HG03039 (cell line): ENCODE measurements around the gene ITCH.

Experiments used
- ATAC-seq: cut with Tn5 transposase; IDR thresholded peaks from one replicate; pipeline ENCODE4 v1.9.1; 2021; ENCODE audit warnings: mild to moderate bottlenecking, moderate library complexity; ENCODE audit not compliant: unreplicated experiment

Gene ITCH

GRCh38 chr20:34526466-34526865 lies 163.4 kb downstream of the ITCH start:
- no peak for ATAC-seq

DNA sequence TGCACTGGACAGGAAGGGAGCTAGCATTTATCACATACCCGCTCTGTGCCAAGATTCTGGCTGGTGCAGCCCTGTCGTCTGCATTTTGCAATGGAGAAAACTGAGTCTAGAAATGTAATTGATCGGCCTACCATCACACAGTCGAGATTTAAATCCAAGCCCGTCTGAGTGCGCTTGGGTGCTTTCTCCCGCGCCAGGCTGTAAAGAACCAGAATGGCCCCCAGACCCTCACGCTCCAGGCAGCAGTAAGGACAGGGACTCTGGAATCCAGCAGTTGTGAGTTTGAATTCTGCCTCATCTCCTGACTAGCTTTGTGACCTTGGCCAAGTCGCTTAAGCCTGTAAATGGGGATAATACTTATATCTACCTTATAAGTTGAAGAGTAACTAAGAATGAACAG lies 163.9 kb downstream of the ITCH start:
- ATAC-seq, result no peak

GRCh38 chr20:34528921-34529297 lies 165.8 kb downstream of the ITCH start:
- no peak for ATAC-seq

GRCh38 chr20:34529742-34530141 lies 166.7 kb downstream of the ITCH start:
- ATAC-seq, result no peak

DNA sequence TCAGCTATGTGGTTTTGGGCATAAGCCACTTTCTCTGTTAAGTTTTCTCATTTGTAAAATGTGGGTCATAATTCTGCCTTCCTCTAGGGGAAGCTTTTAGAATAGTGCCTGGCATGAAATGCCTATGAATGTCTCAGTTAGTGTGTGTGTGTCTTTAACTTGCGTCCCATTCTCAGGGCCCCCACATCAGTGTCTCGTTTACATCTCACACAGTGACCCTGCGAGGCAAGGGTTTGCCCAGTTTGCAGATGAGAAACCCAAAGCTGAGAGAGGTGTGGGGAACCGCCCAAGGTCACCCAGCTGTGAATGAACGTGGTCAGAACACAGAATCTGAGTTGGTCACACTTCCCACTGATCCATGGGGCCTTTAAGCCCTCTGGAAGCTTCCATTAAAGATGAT lies 167.3 kb downstream of the ITCH start:
- no peak for ATAC-seq

GRCh38 chr20:34531608-34532265 lies 168.7 kb downstream of the ITCH start:
- no peak for ATAC-seq

DNA sequence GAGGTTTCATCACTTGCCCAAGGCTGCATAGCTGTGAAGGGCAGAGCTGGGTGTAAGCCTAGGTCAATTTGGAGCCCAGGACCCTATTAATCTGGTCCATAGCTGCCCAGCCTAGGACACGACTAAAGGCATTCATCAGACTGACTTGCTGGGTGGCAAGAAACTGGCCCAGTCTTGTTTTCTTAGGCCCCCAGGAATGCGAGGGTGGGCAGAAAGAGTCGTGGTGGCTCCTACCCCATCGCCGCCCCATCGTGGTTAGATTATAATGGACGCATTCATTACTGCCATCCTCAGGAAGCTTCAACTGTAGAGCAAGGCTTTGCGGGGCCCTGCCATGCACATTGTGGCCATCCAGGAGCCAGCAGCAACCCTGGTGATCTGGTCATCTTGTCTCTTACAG lies 169.2 kb downstream of the ITCH start:
- no peak for ATAC-seq

- no peak for ATAC-seq
Observed at GRCh38 chr20:34532756-34533155, 169.7 kb downstream of the ITCH start.

- no peak for ATAC-seq
Observed at GRCh38 chr20:34534391-34535165, 171.5 kb downstream of the ITCH start.

- ATAC-seq, result no peak
Observed at GRCh38 chr20:34535301-34535840, 172.3 kb downstream of the ITCH start.

- ATAC-seq, result no peak
Observed at GRCh38 chr20:34535857-34536256, 172.8 kb downstream of the ITCH start.

DNA sequence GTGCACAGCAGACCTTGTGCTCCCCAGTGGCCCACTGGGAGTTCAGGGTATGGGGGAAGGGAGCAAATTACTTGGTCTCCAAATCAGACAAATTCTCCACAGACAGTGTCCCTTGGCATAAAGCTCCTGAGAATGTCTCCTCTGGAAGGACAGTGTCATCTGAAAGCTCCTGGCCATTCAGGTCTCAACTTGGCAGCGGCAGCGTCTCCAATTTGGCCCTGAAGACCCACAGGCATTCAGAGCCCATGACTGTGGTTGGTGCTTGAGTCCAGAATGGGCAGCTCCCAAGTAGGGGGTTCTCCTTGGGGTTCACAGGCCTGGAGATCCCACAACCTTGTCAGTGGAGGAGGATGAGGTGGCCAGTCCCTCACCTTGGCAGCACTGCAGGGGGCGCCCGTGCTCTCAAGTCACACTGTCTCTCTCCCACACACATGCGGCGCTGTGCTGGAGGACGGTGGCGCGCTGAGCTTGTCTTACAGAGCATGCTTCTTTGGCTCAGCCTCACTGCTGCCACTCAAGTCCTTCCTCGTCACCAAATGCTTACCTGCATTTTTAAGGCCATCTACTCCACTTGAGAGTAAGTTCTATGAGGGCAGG lies 173.8 kb downstream of the ITCH start:
- no peak for ATAC-seq

DNA sequence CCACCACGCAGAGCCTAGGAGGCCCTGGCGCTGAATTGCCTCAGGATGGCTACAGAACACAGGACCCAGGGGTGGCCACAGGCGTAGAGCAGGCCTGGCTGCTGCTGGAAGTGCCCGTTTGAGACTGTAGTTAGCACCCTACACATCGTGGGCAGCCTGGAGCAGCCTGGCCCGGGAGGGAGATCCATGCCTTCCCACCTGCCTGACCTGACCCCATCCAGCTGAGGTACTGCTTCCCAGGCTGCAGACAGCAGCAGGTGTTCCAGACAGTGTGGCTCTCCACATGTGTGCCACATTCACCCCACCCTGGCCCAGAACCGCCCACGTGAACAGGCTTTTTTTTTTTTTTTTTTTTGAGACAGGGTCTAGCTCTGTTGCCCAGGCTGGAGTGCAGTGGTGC lies 174.6 kb downstream of the ITCH start:
- ATAC-seq, result no peak

DNA sequence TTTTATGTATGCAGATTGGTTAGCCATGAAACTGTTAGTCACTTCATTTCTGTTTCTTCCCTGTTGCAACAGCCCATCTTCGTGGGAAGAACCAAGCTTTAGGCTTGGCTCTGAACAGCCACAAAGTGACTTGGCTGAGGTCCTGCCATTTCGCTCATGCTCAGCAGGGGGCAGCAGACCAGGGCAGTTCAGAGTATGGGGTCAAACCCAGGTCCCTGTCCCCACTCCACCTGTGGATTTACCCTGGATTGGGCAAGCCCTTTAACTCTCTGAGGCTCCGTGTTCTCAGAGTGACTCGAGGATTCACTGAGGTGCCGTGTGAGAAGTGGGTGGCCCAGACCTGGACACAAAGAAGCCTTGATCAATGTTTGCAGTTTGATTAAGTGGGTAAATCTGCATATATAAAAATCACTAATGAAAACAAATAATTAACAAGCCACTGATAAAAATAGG lies 175.6 kb downstream of the ITCH start:
- ATAC-seq, result no peak

GRCh38 chr20:34539756-34540155 lies 176.7 kb downstream of the ITCH start:
- no peak for ATAC-seq

- ATAC-seq, result no peak
Observed at GRCh38 chr20:34540596-34541263, 177.7 kb downstream of the ITCH start.

DNA sequence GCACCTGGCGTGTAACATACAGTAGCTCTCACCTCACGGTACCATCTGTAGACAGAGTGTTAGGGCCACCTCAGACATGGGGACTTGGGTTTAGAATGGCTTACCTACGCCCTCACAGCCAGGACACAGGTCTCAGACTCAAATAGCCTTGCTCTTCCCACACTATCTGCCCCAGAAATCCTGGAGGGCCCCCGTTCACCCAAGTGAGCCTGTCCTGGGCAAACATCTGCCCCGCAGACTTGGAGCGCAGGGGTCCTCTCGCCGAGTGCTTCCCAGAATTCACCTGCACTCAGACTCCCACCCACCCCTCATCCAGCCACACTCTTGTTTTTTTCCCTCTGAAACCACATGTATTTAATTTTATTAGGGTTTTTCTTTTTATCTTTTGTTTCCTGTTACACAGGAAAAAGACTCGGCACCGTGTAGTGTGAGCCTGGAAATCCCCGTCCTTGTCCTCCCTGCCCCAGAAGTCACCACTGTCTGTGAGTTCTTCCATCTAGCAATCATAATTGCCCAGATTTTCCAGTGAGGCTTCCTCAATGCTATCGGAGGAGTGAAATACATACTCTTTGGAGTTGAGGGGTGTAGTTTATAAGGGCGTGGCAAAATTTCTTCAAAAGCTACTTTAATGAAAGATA lies 178.3 kb downstream of the ITCH start:
- no peak for ATAC-seq

DNA sequence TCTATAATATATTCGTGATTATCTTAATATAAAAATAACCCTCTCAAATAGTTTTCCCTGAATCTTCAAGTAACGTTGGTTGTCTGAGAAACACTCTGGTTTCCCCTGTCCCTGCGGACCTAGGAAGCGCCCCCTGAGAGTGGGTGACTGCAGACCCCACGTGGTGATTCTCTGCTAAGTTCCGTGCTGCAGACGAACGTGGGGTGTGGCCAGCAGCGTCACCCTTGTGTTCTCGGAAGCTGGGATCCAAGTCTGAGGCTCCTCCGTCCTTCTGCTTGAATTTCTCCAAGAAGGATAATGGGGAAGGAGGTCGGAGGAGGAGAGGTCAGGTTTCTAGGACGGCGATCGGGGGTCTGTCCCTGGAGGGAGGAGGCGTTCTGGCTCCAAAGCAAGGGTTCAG lies 178.8 kb downstream of the ITCH start:
- ATAC-seq, result no peak

DNA sequence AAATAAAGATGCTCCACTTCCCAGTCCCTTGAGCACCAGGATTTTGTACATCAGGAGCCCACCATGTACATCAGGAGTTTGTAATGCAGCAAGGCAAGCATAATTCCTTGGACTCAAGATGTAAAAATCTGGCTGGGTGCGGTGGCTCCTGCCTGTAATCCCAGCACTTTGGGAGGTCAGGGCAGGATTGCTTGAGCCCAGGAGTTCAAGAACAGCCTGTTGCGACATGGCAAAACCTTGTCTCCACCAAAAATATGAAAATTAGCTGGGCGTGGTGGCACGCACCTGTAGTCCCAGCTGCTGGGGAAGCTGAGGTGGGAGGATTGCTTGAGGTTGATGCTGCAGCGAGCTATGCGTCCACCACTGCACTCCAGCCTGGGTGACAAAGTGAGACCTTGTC lies 179.4 kb downstream of the ITCH start:
- no peak for ATAC-seq

- ATAC-seq, result no peak
Observed at GRCh38 chr20:34543463-34544056, 180.5 kb downstream of the ITCH start.
